GM12878 (cell line): ENCODE data around the gene COL13A1. TPM values are rescaled to one million over a fixed set of nuclear protein-coding genes. Genes with fewer than 3 reads are reported as not detected.

Experiments used
- ATAC-seq: fragments of 200-7000 bp; cut with Tn5 transposase; 3 replicates; pipeline ENCODE4 v1.9.1; 2020; ENCODE audit warnings: mild to moderate bottlenecking, moderate library complexity
- BruUV-seq: library from RNA; stranded (reverse); fragments of 400-500 nt; replicated peaks from 2 replicates; lab custom pipeline; 2021; lab: Mats Ljungman, UMichigan
- CTCF ChIA-PET: fragments of 300-600 bp; sonication (Branson Sonifier 250); formaldehyde crosslinking; extraction: SDS; loops from one replicate; lab custom pipeline; 2021; ENCODE audit warnings: inconsistent platforms; lab: Yijun Ruan, JAX
- POLR2A ChIA-PET: fragments of 350-600 bp; formaldehyde crosslinking; extraction: SDS; loops from one replicate; lab custom pipeline; 2021; ENCODE audit warnings: inconsistent platforms; lab: Charles Lee
- RAD21 ChIA-PET: fragments of 300-600 bp; sonication (Branson Sonifier 250); formaldehyde crosslinking; loops from one replicate; lab custom pipeline; 2023; ENCODE audit warnings: antibody characterized with exemption; ENCODE audit not compliant: unreplicated experiment; lab: Charles Lee
- SMC1A ChIA-PET: fragments of 300-600 bp; sonication (Branson Sonifier 250); formaldehyde crosslinking; loops from one replicate; lab custom pipeline; 2023; ENCODE audit not compliant: unreplicated experiment, uncharacterized antibody; lab: Charles Lee
- DNase-seq: peaks from one replicate; pipeline ENCODE4 v3.0.0-alpha.2; 2011; ENCODE audit warnings: low read depth, low spot score
- FAIRE-seq: peaks from 3 replicates; lab custom pipeline; 2011; peaks lifted over from hg19 to GRCh38; lab: Jason Lieb, UNC
- H2AFZ ChIP-seq: 2 replicates; pipeline ENCODE4 v1.6.0; 2011; ENCODE audit warnings: low read depth, low read length, control low read depth; ENCODE audit not compliant: control insufficient read depth
- H3K27ac ChIP-seq: 2 replicates; pipeline ENCODE4 v1.5.1; 2011; ENCODE audit warnings: control low read depth; ENCODE audit not compliant: control insufficient read depth, insufficient read depth
- H3K27me3 ChIP-seq, 2 experiments: replicated peaks in 1 of 2; 2 replicates each; pipeline versions ENCODE4 v1.6.0 to v1.6.1; 2011; ENCODE audit warnings: low read length in 1 of 2; ENCODE audit not compliant: control insufficient read depth in 2 of 2, insufficient read depth in 2 of 2
- H3K36me3 ChIP-seq, 2 experiments: 2 replicates each; pipeline ENCODE4 v1.5.1; 2011; ENCODE audit warnings: low read length in 1 of 2; ENCODE audit not compliant: control insufficient read depth in 2 of 2, insufficient read depth in 2 of 2
- H3K4me1 ChIP-seq: 2 replicates; pipeline ENCODE4 v1.6.1; 2011; ENCODE audit warnings: mild to moderate bottlenecking, low read length, moderate library complexity, mixed read lengths; ENCODE audit not compliant: control insufficient read depth, insufficient read depth
- H3K4me2 ChIP-seq: 2 replicates; pipeline ENCODE4 v1.6.0; 2011; ENCODE audit warnings: control low read depth; ENCODE audit not compliant: control insufficient read depth, insufficient read depth
- H3K4me3 ChIP-seq: fragments of 200-600 bp; sonication (generic); 2 replicates; pipeline ENCODE4 v1.5.1; 2016
- H3K79me2 ChIP-seq: 2 replicates; pipeline ENCODE4 v1.6.0; 2011; ENCODE audit warnings: low read length; ENCODE audit not compliant: control insufficient read depth, insufficient read depth
- H3K9ac ChIP-seq: 2 replicates; pipeline ENCODE4 v1.8.0; 2011; ENCODE audit warnings: low read length, control low read depth, mixed read lengths; ENCODE audit not compliant: control insufficient read depth, insufficient read depth
- H3K9me3 ChIP-seq: replicated peaks from 3 replicates; pipeline ENCODE4 v1.5.1; 2011; ENCODE audit warnings: mild to moderate bottlenecking, low read length; ENCODE audit not compliant: control insufficient read depth, insufficient read depth
- H4K20me1 ChIP-seq: 2 replicates; pipeline ENCODE4 v1.6.0; 2011; ENCODE audit not compliant: control insufficient read depth, insufficient read depth
- GATAD2B ChIP-seq: fragments of 450-650 bp; conservative IDR thresholded peaks from 2 replicates; pipeline ENCODE4 v1.6.1; 2017; ENCODE audit warnings: low read depth, mild to moderate bottlenecking, moderate library complexity
- MYC ChIP-seq: IDR thresholded peaks from 2 replicates; pipeline ENCODE4 v1.6.1; 2011; ENCODE audit warnings: mild to moderate bottlenecking, low read length, moderate library complexity, inconsistent platforms; ENCODE audit not compliant: insufficient read depth, insufficient replicate concordance, insufficient read length, severe bottlenecking
- NRF1 ChIP-seq: conservative IDR thresholded peaks from 2 replicates; pipeline ENCODE4 v1.6.1; 2011; ENCODE audit warnings: mild to moderate bottlenecking, low read depth, low read length, improper control_type of control experiment
- SPI1 ChIP-seq: IDR thresholded peaks from 2 replicates; pipeline ENCODE4 v1.6.1; 2011; ENCODE audit warnings: low read depth, mild to moderate bottlenecking, low read length, moderate library complexity, borderline replicate concordance; ENCODE audit not compliant: insufficient read depth
- WGBS: methylation state at CpG from one replicate; pipeline ENCODE4 v1.1.6; 2016; ENCODE audit warnings: low lambda C conversion rate; ENCODE audit not compliant: insufficient replicate concordance, insufficient coverage; ENCODE audit errors: missing lambda C conversion rate; 5-methylcytosine and 5-hydroxymethylcytosine counted together
- in situ Hi-C: fragments of 300-500 bp; cut with MboI; formaldehyde crosslinking; loops from 9 replicates; pipeline ENCODE4 v1.14.3; 2018; ENCODE audit warnings: mixed read lengths
- intact Hi-C: fragments of 100-400 bp; cut with micrococcal nuclease; formaldehyde crosslinking; loops from one replicate; pipeline ENCODE4 v1.14.2; 2022; ENCODE audit not compliant: unreplicated experiment
- polyA plus RNA-seq, 11 experiments: library from polyadenylated mRNA; depleted of rRNA in 4 of 11; unstranded in 6 of 11; stranded (reverse) in 5 of 11; fragments of >200 nt; fragmentation: Nextera tagmentation in 4 of 11; fragmentation: Illumina TruSeq in 1 of 11; extraction: Ambion mirVana in 4 of 11; extraction: Trizol in 1 of 11; gene quantifications; 1 replicate in 1 of 11; 2 replicates in 10 of 11; pipeline versions ENCODE4 v1.2.1 to v1.2.3, GENCODE V29; 2011 to 2016; ENCODE audit warnings: inconsistent platforms in 2 of 11, missing spikeins in 2 of 11, low read depth in 1 of 11
- total RNA-seq, 4 experiments: library from RNA; depleted of rRNA in 3 of 4; stranded (reverse); fragments of >200 nt in 3 of 4; fragmentation: Illumina TruSeq in 1 of 4; extraction: Trizol in 1 of 4; gene quantifications; 2 replicates each; pipeline versions ENCODE4 v1.2.1 to v1.2.3, GENCODE V29; 2013 to 2021
- TF ChIP-seq, protein P1 (sequence below): IDR thresholded peaks from 2 replicates; pipeline ENCODE4 v1.6.1; 2012; ENCODE audit warnings: low read depth, low read length, improper control_type of control experiment

COL13A1 gene
- total and polyA plus RNA-seq, 10 of the 15 experiments (the other 5 are each of a cell fraction or from before 2014, with no cell fraction given): 0.03 to 0.15 (median 0.05) TPM; not detected in 7

- Histone ChIP-seq H3K27me3 (peaks cover 0 to 2% of the 10 kb centered on the region in 2 experiments; a peak in 2 of 4 replicates), H3K9ac (no peak overlapping the region), H4K20me1 (0 out of 2 replicates have a peak, but pooled peaks cover under 1% of the 10 kb centered on the region), H2AFZ (no peak overlapping the region), H3K36me3 (no peaks in the 10 kb centered on the region), H3K4me1 (peaks cover 4% of the 10 kb centered on the region; the same call in 1 of the 2 replicates), H3K79me2 (no peaks in the 10 kb centered on the region), H3K9me3 (no peaks in the 10 kb centered on the region), H3K4me3 (no peak overlapping the region), H3K4me2 (no peak overlapping the region), H3K27ac (no peak overlapping the region)
- no peak for ATAC-seq
- in situ Hi-C loops: no loop called here
- RAD21 ChIA-PET: interaction anchor here (0.7 to 3.8 kb wide), 14 partner anchors 8 to 406 kb away, joined by 3 to 37 read pairs (median 6); partner anchors contain the start of gene TYSND1
- POLR2A ChIA-PET: interaction anchor here (0.9 to 1.5 kb wide), 2 partner anchors 16 to 21 kb away, joined by 3 to 4 read pairs; no protein-coding TSS in a partner anchor
- TF ChIP-seq GATAD2B (no peak), NRF1 (no peak)
- TF ChIP-seq, protein P1, sequence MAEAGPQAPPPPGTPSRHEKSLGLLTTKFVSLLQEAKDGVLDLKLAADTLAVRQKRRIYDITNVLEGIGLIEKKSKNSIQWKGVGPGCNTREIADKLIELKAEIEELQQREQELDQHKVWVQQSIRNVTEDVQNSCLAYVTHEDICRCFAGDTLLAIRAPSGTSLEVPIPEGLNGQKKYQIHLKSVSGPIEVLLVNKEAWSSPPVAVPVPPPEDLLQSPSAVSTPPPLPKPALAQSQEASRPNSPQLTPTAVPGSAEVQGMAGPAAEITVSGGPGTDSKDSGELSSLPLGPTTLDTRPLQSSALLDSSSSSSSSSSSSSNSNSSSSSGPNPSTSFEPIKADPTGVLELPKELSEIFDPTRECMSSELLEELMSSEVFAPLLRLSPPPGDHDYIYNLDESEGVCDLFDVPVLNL: no peak
- DNase-seq: no peak
- FAIRE-seq: no peak
- CTCF ChIA-PET: interaction anchor here (0.6 to 6.2 kb wide), 45 partner anchors 9 to 508 kb away, joined by 3 to 100 read pairs (median 5); partner anchors contain the start of genes TSPAN15 and TYSND1
- no TSS peak for BruUV-seq
- SMC1A ChIA-PET: interaction anchor here (0.5 to 3.2 kb wide), 24 partner anchors 9 to 429 kb away, joined by 3 to 26 read pairs (median 4); partner anchors contain the start of gene TYSND1
- intact Hi-C loops: loop anchor here (1.0 kb wide), 1 partner anchor 22 kb away; no protein-coding TSS in a partner anchor
Observed at GRCh38 chr10:69958556-69958902, 156.8 kb downstream of the COL13A1 start.

- Histone ChIP-seq H3K27me3 (peaks cover 2 to 4% of the 10 kb centered on the region in 2 experiments; a peak in 3 of 4 replicates), H4K20me1 (no peaks in the 10 kb centered on the region), H3K4me3 (no peak overlapping the region), H3K4me1 (no peaks in the 10 kb centered on the region), H2AFZ (no peak overlapping the region), H3K4me2 (no peak overlapping the region), H3K27ac (no peak overlapping the region), H3K9ac (no peak overlapping the region), H3K36me3 (no peaks in the 10 kb centered on the region), H3K79me2 (no peaks in the 10 kb centered on the region), H3K9me3 (no peaks in the 10 kb centered on the region)
- intact Hi-C loops: no loop called here
- no TSS peak for BruUV-seq
- ChIA-PET POLR2A (interaction anchor here (0.5 to 1.4 kb wide), 4 partner anchors 9 to 195 kb away, joined by 3 to 10 read pairs (median 5); no protein-coding TSS in a partner anchor), CTCF (interaction anchor here (0.6 to 6.2 kb wide), 20 partner anchors 9 to 445 kb away, joined by 3 to 100 read pairs (median 6); partner anchors contain the start of genes SAR1A and TYSND1), SMC1A (interaction anchor here (0.6 to 3.2 kb wide), 12 partner anchors 13 to 755 kb away, joined by 3 to 26 read pairs (median 4); partner anchors contain the start of gene TYSND1), RAD21 (interaction anchor here (0.5 to 3.8 kb wide), 9 partner anchors 14 to 405 kb away, joined by 3 to 37 read pairs (median 12); partner anchors contain the start of gene TYSND1)
- WGBS: 1% methylated on average over 8 of the region's 8 CpGs
- DNase-seq (no peak), ATAC-seq (peak; percentile 21; the same call in 2 of the 3 replicates), FAIRE-seq (no peak)
- in situ Hi-C loops: no loop called here
- TF ChIP-seq MYC (no peak), SPI1 (peak; percentile 65; the same call in 1 of the 2 replicates)
Observed at GRCh38 chr10:69959911-69960310, 158.2 kb downstream of the COL13A1 start.
